A549 (cell line): ENCODE data around the gene EIF4G1. TPM values are rescaled to one million over a fixed set of nuclear protein-coding genes. Genes with fewer than 3 reads are reported as not detected.

Experiments
- ATAC-seq, 2 experiments: fragments of 200-7000 bp in 1 of 2; fragments of >200 bp in 1 of 2; cut with Nextera tagmentation in 1 of 2; cut with Tn5 transposase in 1 of 2; 3 replicates each; pipeline versions ENCODE4 v1.8.0 to v1.9.1; 2018 to 2020; ENCODE audit warnings: mild to moderate bottlenecking in 1 of 2, moderate library complexity in 1 of 2
- CTCF ChIA-PET: fragments of 300-600 bp; sonication (Branson Sonifier 250); formaldehyde crosslinking; extraction: SDS; loops from one replicate; lab custom pipeline; 2021; ENCODE audit warnings: antibody characterized with exemption, inconsistent platforms; lab: Yijun Ruan, JAX
- POLR2A ChIA-PET: fragments of 350-600 bp; formaldehyde crosslinking; extraction: SDS; loops from one replicate; lab custom pipeline; 2021; ENCODE audit warnings: antibody characterized with exemption, inconsistent platforms; lab: Yijun Ruan, JAX
- DNase-seq, 2 experiments: peaks; one replicate each; pipeline versions ENCODE4 v3.0.0 to v3.0.0-alpha.2; 2011 to 2016; ENCODE audit warnings: low read depth in 1 of 2, low spot score in 1 of 2
- FAIRE-seq: peaks from 2 replicates; lab custom pipeline; 2011; peaks lifted over from hg19 to GRCh38; lab: Jason Lieb, UNC
- H3K27ac ChIP-seq, 2 experiments: fragments of >200 bp; sonication (Bioruptor Twin); formaldehyde crosslinking; 3 replicates each; pipeline ENCODE4 v1.5.1; 2016 to 2017
- H3K4me1 ChIP-seq: fragments of >200 bp; sonication (Bioruptor Twin); formaldehyde crosslinking; 3 replicates; pipeline ENCODE4 v1.6.1; 2016
- H3K4me2 ChIP-seq: fragments of >200 bp; sonication (Bioruptor Twin); formaldehyde crosslinking; 3 replicates; pipeline ENCODE4 v1.6.1; 2016
- H3K4me3 ChIP-seq: fragments of >200 bp; sonication (Bioruptor Twin); formaldehyde crosslinking; 3 replicates; pipeline ENCODE4 v1.5.1; 2016
- H3K9me3 ChIP-seq: fragments of >200 bp; sonication (Bioruptor Twin); formaldehyde crosslinking; 3 replicates; pipeline ENCODE4 v1.6.1; 2016
- CBX8 ChIP-seq: fragments of 200-600 bp; sonication (generic); IDR thresholded peaks from 2 replicates; pipeline ENCODE4 v1.6.1; 2016
- CHD4 ChIP-seq: fragments of 200-600 bp; sonication (generic); IDR thresholded peaks from 2 replicates; pipeline ENCODE4 v1.6.1; 2016; ENCODE audit warnings: antibody characterized with exemption, mild to moderate bottlenecking, borderline replicate concordance
- EHF ChIP-seq: fragments of 250-450 bp; sonication (Bioruptor Pico); IDR thresholded peaks from 2 replicates; pipeline ENCODE4 v1.5.0; 2020; ENCODE audit warnings: mild to moderate bottlenecking
- EP300 ChIP-seq, 2 experiments: fragments of >200 bp; sonication (Bioruptor Twin); formaldehyde crosslinking; IDR thresholded peaks; 2 replicates in 1 of 2; 3 replicates in 1 of 2; pipeline ENCODE4 v1.6.1; 2016 to 2017
- ESRRA ChIP-seq: fragments of 150-350 bp; IDR thresholded peaks from 2 replicates; pipeline ENCODE4 v1.6.1; 2014; ENCODE audit warnings: mild to moderate bottlenecking, low read length, borderline replicate concordance
- FOSB ChIP-seq: fragments of 250-450 bp; sonication (Bioruptor Pico); IDR thresholded peaks from 2 replicates; pipeline ENCODE4 v1.5.0; 2020; ENCODE audit warnings: mild to moderate bottlenecking, moderate library complexity
- HOXB13 ChIP-seq: fragments of 250-450 bp; sonication (Bioruptor Pico); IDR thresholded peaks from 2 replicates; pipeline ENCODE4 v1.5.0; 2020; ENCODE audit warnings: low read depth, mild to moderate bottlenecking, moderate library complexity
- JUNB ChIP-seq: fragments of >200 bp; sonication (Bioruptor Twin); formaldehyde crosslinking; IDR thresholded peaks from 2 replicates; pipeline ENCODE4 v1.6.1; 2016
- KDM1A ChIP-seq: fragments of 200-600 bp; sonication (generic); IDR thresholded peaks from 2 replicates; pipeline ENCODE4 v1.6.1; 2016; ENCODE audit warnings: low read depth, mild to moderate bottlenecking
- MAFK ChIP-seq: fragments of 450-650 bp; IDR thresholded peaks from 2 replicates; pipeline ENCODE4 v1.6.1; 2014; ENCODE audit not compliant: partially characterized antibody
- MYC ChIP-seq: IDR thresholded peaks from 2 replicates; pipeline ENCODE4 v1.6.1; 2012; ENCODE audit warnings: mild to moderate bottlenecking, inconsistent platforms, low read length, improper control_type of control experiment, borderline replicate concordance
- NFE2L2 ChIP-seq: fragments of 150-350 bp; conservative IDR thresholded peaks from 2 replicates; pipeline ENCODE4 v1.6.1; 2014; ENCODE audit warnings: low read length
- NPAS2 ChIP-seq: fragments of 250-450 bp; sonication (Bioruptor Pico); IDR thresholded peaks from 2 replicates; pipeline ENCODE4 v1.8.0; 2022; ENCODE audit warnings: mild to moderate bottlenecking, moderate library complexity, borderline replicate concordance
- NR3C1 ChIP-seq: fragments of >200 bp; sonication (Bioruptor Twin); formaldehyde crosslinking; IDR thresholded peaks from 3 replicates; pipeline ENCODE4 v1.6.1; 2017
- POLR2AphosphoS2 ChIP-seq: conservative IDR thresholded peaks from 2 replicates; pipeline ENCODE4 v1.6.1; 2012; ENCODE audit warnings: low read length, improper control_type of control experiment, inconsistent platforms
- RAD21 ChIP-seq, 2 experiments: fragments of >200 bp in 1 of 2; sonication (Bioruptor Twin) in 1 of 2; formaldehyde crosslinking in 1 of 2; IDR thresholded peaks in 1 of 2; conservative IDR thresholded peaks in 1 of 2; 2 replicates in 1 of 2; 3 replicates in 1 of 2; pipeline ENCODE4 v1.6.1; 2012 to 2018; ENCODE audit warnings: inconsistent platforms in 1 of 2
- RARB ChIP-seq: fragments of 250-450 bp; sonication (Bioruptor Pico); IDR thresholded peaks from 2 replicates; pipeline ENCODE4 v1.8.0; 2021; ENCODE audit warnings: mild to moderate bottlenecking, moderate library complexity
- RNF2 ChIP-seq: fragments of 200-600 bp; sonication (generic); IDR thresholded peaks from 2 replicates; pipeline ENCODE4 v1.6.1; 2016; ENCODE audit warnings: low read depth, mild to moderate bottlenecking, antibody characterized with exemption, moderate library complexity, borderline replicate concordance
- TFCP2L1 ChIP-seq: fragments of 250-450 bp; sonication (Bioruptor Pico); IDR thresholded peaks from 2 replicates; pipeline ENCODE4 v1.5.0; 2021; ENCODE audit warnings: mild to moderate bottlenecking
- TP53 ChIP-seq: fragments of 250-450 bp; sonication (Bioruptor Pico); IDR thresholded peaks from 2 replicates; pipeline ENCODE4 v1.5.0; 2021; ENCODE audit warnings: mild to moderate bottlenecking, moderate library complexity
- ZC3H11A ChIP-seq: fragments of 450-650 bp; IDR thresholded peaks from 2 replicates; pipeline ENCODE4 v1.6.1; 2014; ENCODE audit warnings: antibody characterized with exemption, mild to moderate bottlenecking
- ZNF302 ChIP-seq: fragments of 250-450 bp; sonication (Bioruptor Pico); IDR thresholded peaks from 2 replicates; pipeline ENCODE4 v1.9.0; 2021; ENCODE audit warnings: inconsistent platforms, mild to moderate bottlenecking, moderate library complexity
- WGBS: methylation state at CpG from one replicate; pipeline ENCODE4 v1.1.6; 2017; ENCODE audit errors: missing lambda C conversion rate; 5-methylcytosine and 5-hydroxymethylcytosine counted together
- polyA plus RNA-seq, 4 experiments: library from polyadenylated mRNA; depleted of rRNA in 3 of 4; stranded (reverse); fragments of >200 nt; fragmentation: RNase III in 1 of 4; extraction: RNeasy Plus Mini Kit Qiagen cat#74134 plus additional on column Dnase treatment in 1 of 4; gene quantifications; 2 replicates in 3 of 4; 3 replicates in 1 of 4; pipeline ENCODE4 v1.2.3, GENCODE V29; 2011 to 2017
- TF ChIP-seq, protein P1 (sequence below): fragments of 250-450 bp; sonication (Bioruptor Pico); IDR thresholded peaks from 2 replicates; pipeline ENCODE4 v1.5.0; 2021; ENCODE audit warnings: mild to moderate bottlenecking, moderate library complexity, borderline replicate concordance
- TF ChIP-seq, protein P2 (sequence below): fragments of 450-650 bp; IDR thresholded peaks from 2 replicates; pipeline ENCODE4 v1.6.1; 2014; ENCODE audit warnings: antibody characterized with exemption

EIF4G1 gene
- polyA plus RNA-seq, 2 of the 4 experiments (the other 2 are of a cell fraction): 152 to 248 TPM

DNA sequence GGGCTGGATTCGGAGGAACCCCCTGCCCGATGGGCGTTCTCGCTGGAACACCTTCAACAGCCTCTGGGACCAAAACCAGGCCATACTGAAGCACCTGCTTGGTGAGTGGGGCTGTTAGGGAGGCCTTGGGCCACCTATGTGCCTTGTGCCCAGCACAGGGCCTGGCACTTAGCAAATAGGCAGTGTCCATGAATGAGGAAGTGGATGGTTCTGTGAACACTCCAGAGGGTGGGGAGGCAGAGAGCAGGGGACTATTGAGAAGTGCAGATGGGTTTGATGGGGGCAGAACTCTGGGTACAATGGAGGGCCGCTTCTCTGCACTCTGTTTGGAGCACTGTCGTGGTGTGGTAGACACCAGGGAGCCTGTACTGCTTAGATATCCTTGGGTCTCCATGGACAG, 37.0 kb upstream of the EIF4G1 start:
- no peak for TF ChIP-seq MAFK
- TF ChIP-seq EP300 (IDR thresholded peaks at IDR 0.05): no peak
- TF ChIP-seq, protein P1, sequence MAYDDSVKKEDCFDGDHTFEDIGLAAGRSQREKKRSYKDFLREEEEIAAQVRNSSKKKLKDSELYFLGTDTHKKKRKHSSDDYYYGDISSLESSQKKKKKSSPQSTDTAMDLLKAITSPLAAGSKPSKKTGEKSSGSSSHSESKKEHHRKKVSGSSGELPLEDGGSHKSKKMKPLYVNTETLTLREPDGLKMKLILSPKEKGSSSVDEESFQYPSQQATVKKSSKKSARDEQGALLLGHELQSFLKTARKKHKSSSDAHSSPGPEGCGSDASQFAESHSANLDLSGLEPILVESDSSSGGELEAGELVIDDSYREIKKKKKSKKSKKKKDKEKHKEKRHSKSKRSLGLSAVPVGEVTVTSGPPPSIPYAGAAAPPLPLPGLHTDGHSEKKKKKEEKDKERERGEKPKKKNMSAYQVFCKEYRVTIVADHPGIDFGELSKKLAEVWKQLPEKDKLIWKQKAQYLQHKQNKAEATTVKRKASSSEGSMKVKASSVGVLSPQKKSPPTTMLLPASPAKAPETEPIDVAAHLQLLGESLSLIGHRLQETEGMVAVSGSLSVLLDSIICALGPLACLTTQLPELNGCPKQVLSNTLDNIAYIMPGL (CRISPR knock-in tag): no peak
- TF ChIP-seq, all 56 proteins: peak for 0
- Histone ChIP-seq H3K4me3 (no peak overlapping the region), H3K27ac (no peak overlapping the region), H3K4me1 (no peaks in the 10 kb centered on the region), H3K4me2 (no peak overlapping the region), H3K9me3 (no peaks in the 10 kb centered on the region)
- POLR2A ChIA-PET: no interaction called here
- DNase-seq: no peak
- ATAC-seq: peak in 1 of 2 experiments; percentile 23; a peak in 1 of 6 replicates
- CTCF ChIA-PET: interaction anchor here (1.3 kb wide), 1 partner anchor 11 kb away, joined by 5 read pairs; no protein-coding TSS in a partner anchor
- no peak for FAIRE-seq
- 31% methylated on average over 3 of the region's 6 CpGs for WGBS

DNA sequence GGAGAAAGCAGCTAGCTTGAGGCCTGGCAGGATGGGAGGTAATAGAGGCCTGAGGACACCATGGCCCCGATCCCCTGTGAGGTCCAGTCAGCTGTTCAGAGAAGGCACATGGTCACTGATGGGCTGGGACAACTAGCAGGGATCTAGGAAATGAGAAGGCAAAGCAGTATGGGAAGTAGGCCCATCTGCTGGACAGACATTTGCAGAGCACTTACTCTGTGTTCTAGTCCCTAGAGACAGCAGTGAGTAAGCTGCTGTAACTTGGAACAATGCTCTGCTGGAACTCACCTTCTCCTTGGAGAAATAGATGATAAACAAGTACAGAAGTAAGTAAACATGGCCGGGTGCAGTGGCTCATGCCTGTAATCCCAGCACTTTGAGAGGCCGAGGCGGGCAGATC, 31.5 kb upstream of the EIF4G1 start:
- no peak for DNase-seq
- ChIA-PET POLR2A (no interaction called here), CTCF (interaction anchor here (1.9 kb wide), 1 partner anchor 11 kb away, joined by 5 read pairs; no protein-coding TSS in a partner anchor)
- H3K27ac ChIP-seq: no peak overlapping the region
- TF ChIP-seq ZNF302 (CRISPR knock-in tag): no peak
- TF ChIP-seq TP53 (CRISPR knock-in tag): no peak
- TF ChIP-seq TFCP2L1 (CRISPR knock-in tag): no peak
- TF ChIP-seq ZC3H11A: no peak
- no peak for TF ChIP-seq POLR2AphosphoS2
- TF ChIP-seq RAD21 (conservative IDR thresholded peaks at IDR 0.05 in 1 of 2, IDR thresholded peaks at IDR 0.05 in 1 of 2): no peak
- TF ChIP-seq CHD4: no peak
- WGBS: 60% methylated on average over 4 of the region's 4 CpGs
- no peak for FAIRE-seq
- H3K4me1 ChIP-seq: no peaks in the 10 kb centered on the region
- no peak overlapping the region for H3K4me3 ChIP-seq
- no peak overlapping the region for H3K4me2 ChIP-seq
- no peaks in the 10 kb centered on the region for H3K9me3 ChIP-seq
- no peak for ATAC-seq

DNA sequence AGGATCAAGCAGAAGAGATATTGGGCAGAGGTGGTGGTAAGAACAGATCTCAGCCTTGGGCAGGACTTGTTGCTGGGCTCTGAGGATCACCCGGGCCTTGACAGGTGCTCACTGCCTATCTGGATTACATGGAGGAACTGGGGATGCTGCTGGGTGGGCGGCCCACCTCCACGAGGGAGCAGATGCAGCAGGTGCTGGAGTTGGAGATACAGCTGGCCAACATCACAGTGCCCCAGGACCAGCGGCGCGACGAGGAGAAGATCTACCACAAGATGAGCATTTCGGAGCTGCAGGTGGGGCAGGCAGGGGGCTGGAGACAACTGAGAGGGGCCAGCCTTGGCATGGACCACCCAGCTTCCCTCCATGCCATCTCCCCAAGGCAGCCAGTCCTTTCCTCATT, 30.7 kb upstream of the EIF4G1 start:
- ATAC-seq (no peak), FAIRE-seq (no peak), DNase-seq (no peak)
- TF ChIP-seq NR3C1 (no peak), RNF2 (no peak), MAFK (no peak), MYC (no peak), JUNB (no peak), CBX8 (no peak), NFE2L2 (no peak), RARB (CRISPR knock-in tag) (no peak), KDM1A (no peak), RAD21 (conservative IDR thresholded peaks at IDR 0.05 in 1 of 2, IDR thresholded peaks at IDR 0.05 in 1 of 2) (no peak), TFCP2L1 (CRISPR knock-in tag) (no peak), CHD4 (no peak), FOSB (CRISPR knock-in tag) (no peak), HOXB13 (CRISPR knock-in tag) (no peak), EP300 (IDR thresholded peaks at IDR 0.05) (no peak), ESRRA (no peak), EHF (CRISPR knock-in tag) (no peak), NPAS2 (CRISPR knock-in tag) (no peak)
- TF ChIP-seq, protein P2, sequence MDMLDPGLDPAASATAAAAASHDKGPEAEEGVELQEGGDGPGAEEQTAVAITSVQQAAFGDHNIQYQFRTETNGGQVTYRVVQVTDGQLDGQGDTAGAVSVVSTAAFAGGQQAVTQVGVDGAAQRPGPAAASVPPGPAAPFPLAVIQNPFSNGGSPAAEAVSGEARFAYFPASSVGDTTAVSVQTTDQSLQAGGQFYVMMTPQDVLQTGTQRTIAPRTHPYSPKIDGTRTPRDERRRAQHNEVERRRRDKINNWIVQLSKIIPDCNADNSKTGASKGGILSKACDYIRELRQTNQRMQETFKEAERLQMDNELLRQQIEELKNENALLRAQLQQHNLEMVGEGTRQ: no peak
- TF ChIP-seq, protein P1 (CRISPR knock-in tag): no peak
- H3K27ac ChIP-seq: no peak overlapping the region
- no peaks in the 10 kb centered on the region for H3K9me3 ChIP-seq
- H3K4me2 ChIP-seq: no peak overlapping the region
- 72% methylated on average over 8 of the region's 8 CpGs for WGBS
- ChIA-PET CTCF (interaction anchor here (0.7 to 4.5 kb wide), 6 partner anchors 22 to 930 kb away, joined by 3 to 24 read pairs (median 5); partner anchors contain the start of gene VWA5B2), POLR2A (no interaction called here)
- H3K4me3 ChIP-seq: no peak overlapping the region
- no peaks in the 10 kb centered on the region for H3K4me1 ChIP-seq
